ENCODE results near the gene DNAJC1. TPM values are rescaled to one million over a fixed set of nuclear protein-coding genes. Genes with fewer than 3 reads are reported as not detected.
"Not testable (repeated sequence)": the region's sequence is repeated elsewhere in the genome, so short reads cannot be mapped to it uniquely, and the experiment has no call there.

The DNAJC1 gene
- total RNA-seq, 4 donors from 2014 or later, result 27.4 to 59.5 (median 37.6) TPM

GRCh38 chr10:21719502-21719901 is 284.0 kb downstream of the DNAJC1 start:
- Histone ChIP-seq H3K27me3 (no peaks in the 10 kb centered on the region), H3K9me3 (no peaks in the 10 kb centered on the region), H3K36me3 (no peaks in the 10 kb centered on the region), H3K4me3 (no peak overlapping the region), H3K4me1 (peaks cover 0 to 8% of the 10 kb centered on the region in 2 donors), H3K27ac (no peak overlapping the region)
- intact Hi-C loops (cut with DNase I; ENCODE audit: low total_unique reads), result no loop called here
- no peak for DNase-seq
- no peak for TF ChIP-seq POLR2A (IDR thresholded peaks at IDR 0.05)
- no peak for TF ChIP-seq CTCF (IDR thresholded peaks at IDR 0.05)

- DNase-seq; H3K9me3 ChIP-seq; intact Hi-C loops (cut with DNase I; ENCODE audit: low total_unique reads); H3K4me3 ChIP-seq; H3K27ac ChIP-seq; H3K4me1 ChIP-seq; H3K36me3 ChIP-seq; H3K27me3 ChIP-seq: not testable (repeated sequence)
These were observed 286.0 kb downstream of the DNAJC1 start for GRCh38 chr10:21717437-21718054.

- intact Hi-C loops (cut with DNase I; ENCODE audit: low total_unique reads), result no loop called here
- Histone ChIP-seq H3K27me3 (no peaks in the 10 kb centered on the region), H3K36me3 (no peaks in the 10 kb centered on the region), H3K9me3 (no peaks in the 10 kb centered on the region), H3K4me1 (no peaks in the 10 kb centered on the region), H3K27ac (no peak overlapping the region), H3K4me3 (no peak overlapping the region)
- no peak for DNase-seq
- TF ChIP-seq CTCF (IDR thresholded peaks at IDR 0.05), result no peak
- TF ChIP-seq POLR2A (IDR thresholded peaks at IDR 0.05), result no peak
These were observed 287.9 kb downstream of the DNAJC1 start for GRCh38 chr10:21715531-21716195.

- no peaks in the 10 kb centered on the region for H3K4me1 ChIP-seq
- intact Hi-C loops (cut with DNase I; ENCODE audit: low total_unique reads), result no loop called here
- H3K27ac ChIP-seq, result no peak overlapping the region
- no peaks in the 10 kb centered on the region for H3K9me3 ChIP-seq
- no peaks in the 10 kb centered on the region for H3K36me3 ChIP-seq
- TF ChIP-seq POLR2A (IDR thresholded peaks at IDR 0.05), result no peak
- TF ChIP-seq CTCF (IDR thresholded peaks at IDR 0.05), result no peak
- no peaks in the 10 kb centered on the region for H3K27me3 ChIP-seq
- no peak overlapping the region for H3K4me3 ChIP-seq
- no peak for DNase-seq
These were observed 290.6 kb downstream of the DNAJC1 start for GRCh38 chr10:21712975-21713374.

- Histone ChIP-seq H3K36me3 (no peaks in the 10 kb centered on the region), H3K27me3 (no peaks in the 10 kb centered on the region), H3K27ac (no peak overlapping the region), H3K9me3 (no peaks in the 10 kb centered on the region), H3K4me1 (no peaks in the 10 kb centered on the region), H3K4me3 (no peak overlapping the region)
- TF ChIP-seq POLR2A (IDR thresholded peaks at IDR 0.05) (no peak), CTCF (IDR thresholded peaks at IDR 0.05) (no peak)
- intact Hi-C loops (cut with DNase I; ENCODE audit: low total_unique reads), result no loop called here
- no peak for DNase-seq
These were observed 296.0 kb downstream of the DNAJC1 start for GRCh38 chr10:21707498-21707897.

Small RNAs within 50 kb of the gene (small RNA-seq; reads per million reads assigned to genes)
- gene RN7SKP219 (not detected), gene RN7SKP37 (not detected)

Other genes with a start within 250 kb of the DNAJC1 start
- gene EBLN1, start 214.3 kb upstream of the DNAJC1 start, total RNA-seq, result under 1 TPM in 1 of 4 donors, not detected in 3; 0.21 TPM